ENCODE measurements around the gene OR51E2. TPM values are rescaled to one million over a fixed set of nuclear protein-coding genes. Genes with fewer than 3 reads are reported as not detected.

Gene OR51E2
- total RNA-seq, 1 experiment from 2014 or later = not detected

DNA sequence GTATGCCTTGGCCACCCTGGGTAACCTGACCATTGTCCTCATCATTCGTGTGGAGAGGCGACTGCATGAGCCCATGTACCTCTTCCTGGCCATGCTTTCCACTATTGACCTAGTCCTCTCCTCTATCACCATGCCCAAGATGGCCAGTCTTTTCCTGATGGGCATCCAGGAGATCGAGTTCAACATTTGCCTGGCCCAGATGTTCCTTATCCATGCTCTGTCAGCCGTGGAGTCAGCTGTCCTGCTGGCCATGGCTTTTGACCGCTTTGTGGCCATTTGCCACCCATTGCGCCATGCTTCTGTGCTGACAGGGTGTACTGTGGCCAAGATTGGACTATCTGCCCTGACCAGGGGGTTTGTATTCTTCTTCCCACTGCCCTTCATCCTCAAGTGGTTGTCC lies 57.7 kb downstream of the OR51E2 start:
- no peak overlapping the region for H3K27ac Mint-ChIP-seq
- ChIA-PET CTCF (no interaction called here), POLR2A (no interaction called here)
- DNase-seq (ENCODE audit: low spot score) = no peak
- peaks cover 8% of the 10 kb centered on the region; the same call in 1 of the 2 replicates for H3K9me3 Mint-ChIP-seq
- no peak overlapping the region for H3K4me3 Mint-ChIP-seq
- no peaks in the 10 kb centered on the region for H3K36me3 Mint-ChIP-seq
- TF ChIP-seq ZNF423 (CRISPR knock-in tag; IDR thresholded peaks at IDR 0.05) = no peak
- TF ChIP-seq, protein P1, sequence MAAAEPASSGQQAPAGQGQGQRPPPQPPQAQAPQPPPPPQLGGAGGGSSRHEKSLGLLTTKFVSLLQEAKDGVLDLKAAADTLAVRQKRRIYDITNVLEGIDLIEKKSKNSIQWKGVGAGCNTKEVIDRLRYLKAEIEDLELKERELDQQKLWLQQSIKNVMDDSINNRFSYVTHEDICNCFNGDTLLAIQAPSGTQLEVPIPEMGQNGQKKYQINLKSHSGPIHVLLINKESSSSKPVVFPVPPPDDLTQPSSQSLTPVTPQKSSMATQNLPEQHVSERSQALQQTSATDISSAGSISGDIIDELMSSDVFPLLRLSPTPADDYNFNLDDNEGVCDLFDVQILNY (CRISPR knock-in tag; IDR thresholded peaks at IDR 0.05) = no peak
- TF ChIP-seq, protein P2, sequence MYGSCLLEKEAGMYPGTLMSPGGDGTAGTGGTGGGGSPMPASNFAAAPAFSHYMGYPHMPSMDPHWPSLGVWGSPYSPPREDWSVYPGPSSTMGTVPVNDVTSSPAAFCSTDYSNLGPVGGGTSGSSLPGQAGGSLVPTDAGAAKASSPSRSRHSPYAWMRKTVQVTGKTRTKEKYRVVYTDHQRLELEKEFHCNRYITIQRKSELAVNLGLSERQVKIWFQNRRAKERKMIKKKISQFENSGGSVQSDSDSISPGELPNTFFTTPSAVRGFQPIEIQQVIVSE (CRISPR knock-in tag; IDR thresholded peaks at IDR 0.05; ENCODE audit: borderline replicate concordance) = no peak
- TF ChIP-seq, protein P3, sequence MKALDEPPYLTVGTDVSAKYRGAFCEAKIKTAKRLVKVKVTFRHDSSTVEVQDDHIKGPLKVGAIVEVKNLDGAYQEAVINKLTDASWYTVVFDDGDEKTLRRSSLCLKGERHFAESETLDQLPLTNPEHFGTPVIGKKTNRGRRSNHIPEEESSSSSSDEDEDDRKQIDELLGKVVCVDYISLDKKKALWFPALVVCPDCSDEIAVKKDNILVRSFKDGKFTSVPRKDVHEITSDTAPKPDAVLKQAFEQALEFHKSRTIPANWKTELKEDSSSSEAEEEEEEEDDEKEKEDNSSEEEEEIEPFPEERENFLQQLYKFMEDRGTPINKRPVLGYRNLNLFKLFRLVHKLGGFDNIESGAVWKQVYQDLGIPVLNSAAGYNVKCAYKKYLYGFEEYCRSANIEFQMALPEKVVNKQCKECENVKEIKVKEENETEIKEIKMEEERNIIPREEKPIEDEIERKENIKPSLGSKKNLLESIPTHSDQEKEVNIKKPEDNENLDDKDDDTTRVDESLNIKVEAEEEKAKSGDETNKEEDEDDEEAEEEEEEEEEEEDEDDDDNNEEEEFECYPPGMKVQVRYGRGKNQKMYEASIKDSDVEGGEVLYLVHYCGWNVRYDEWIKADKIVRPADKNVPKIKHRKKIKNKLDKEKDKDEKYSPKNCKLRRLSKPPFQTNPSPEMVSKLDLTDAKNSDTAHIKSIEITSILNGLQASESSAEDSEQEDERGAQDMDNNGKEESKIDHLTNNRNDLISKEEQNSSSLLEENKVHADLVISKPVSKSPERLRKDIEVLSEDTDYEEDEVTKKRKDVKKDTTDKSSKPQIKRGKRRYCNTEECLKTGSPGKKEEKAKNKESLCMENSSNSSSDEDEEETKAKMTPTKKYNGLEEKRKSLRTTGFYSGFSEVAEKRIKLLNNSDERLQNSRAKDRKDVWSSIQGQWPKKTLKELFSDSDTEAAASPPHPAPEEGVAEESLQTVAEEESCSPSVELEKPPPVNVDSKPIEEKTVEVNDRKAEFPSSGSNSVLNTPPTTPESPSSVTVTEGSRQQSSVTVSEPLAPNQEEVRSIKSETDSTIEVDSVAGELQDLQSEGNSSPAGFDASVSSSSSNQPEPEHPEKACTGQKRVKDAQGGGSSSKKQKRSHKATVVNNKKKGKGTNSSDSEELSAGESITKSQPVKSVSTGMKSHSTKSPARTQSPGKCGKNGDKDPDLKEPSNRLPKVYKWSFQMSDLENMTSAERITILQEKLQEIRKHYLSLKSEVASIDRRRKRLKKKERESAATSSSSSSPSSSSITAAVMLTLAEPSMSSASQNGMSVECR (CRISPR knock-in tag; IDR thresholded peaks at IDR 0.05; ENCODE audit: borderline replicate concordance) = no peak
- no peak for TF ChIP-seq FOXP1 (CRISPR knock-in tag; IDR thresholded peaks at IDR 0.05; ENCODE audit: borderline replicate concordance)
- H3K27me3 Mint-ChIP-seq (ENCODE audit: low read depth) = peaks cover 3% of the 10 kb centered on the region; the same call in 1 of the 2 replicates
- peaks cover 13% of the 10 kb centered on the region for H3K4me1 Mint-ChIP-seq
- no peak for ATAC-seq

DNA sequence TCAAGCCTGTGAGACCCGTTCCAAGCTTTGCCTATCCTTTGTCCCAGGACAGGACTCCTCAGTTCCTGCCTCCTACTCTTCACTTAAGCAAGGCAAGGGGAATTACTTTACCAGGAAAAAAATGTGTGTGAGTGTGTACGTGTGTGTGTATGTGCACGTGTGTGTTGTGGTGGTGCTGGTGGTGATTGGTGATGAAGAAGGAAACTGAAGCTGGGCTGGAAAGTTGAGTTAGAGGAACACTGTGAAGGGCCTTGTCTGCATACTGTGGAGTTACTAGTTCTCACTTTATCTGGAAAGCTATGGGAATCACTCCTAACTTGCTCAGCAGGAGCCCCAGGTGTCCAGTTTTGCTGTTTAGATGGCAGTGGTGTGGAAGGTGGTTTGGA lies 60.0 kb downstream of the OR51E2 start:
- Mint-ChIP-seq H3K27me3 (ENCODE audit: low read depth) (no peaks in the 10 kb centered on the region), H3K36me3 (no peaks in the 10 kb centered on the region), H3K27ac (no peak overlapping the region), H3K4me3 (no peak overlapping the region), H3K4me1 (peaks cover 11% of the 10 kb centered on the region), H3K9me3 (peaks cover 8% of the 10 kb centered on the region; the same call in 1 of the 2 replicates)
- no peak for DNase-seq (ENCODE audit: low spot score)
- CTCF ChIA-PET = interaction anchor here (0.6 to 2.5 kb wide), 19 partner anchors 10 to 479 kb away, joined by 3 to 59 read pairs (median 6); partner anchors contain the start of genes MMP26, OR51E2 and TRIM68
- POLR2A ChIA-PET = no interaction called here
- no peak for ATAC-seq
- TF ChIP-seq ZNF317 (CRISPR knock-in tag; IDR thresholded peaks at IDR 0.05; ENCODE audit: borderline replicate concordance, low read depth) = no peak
- no peak for TF ChIP-seq NFYB (CRISPR knock-in tag; conservative IDR thresholded peaks at IDR 0.05; ENCODE audit: low read depth)
- TF ChIP-seq, protein P4, sequence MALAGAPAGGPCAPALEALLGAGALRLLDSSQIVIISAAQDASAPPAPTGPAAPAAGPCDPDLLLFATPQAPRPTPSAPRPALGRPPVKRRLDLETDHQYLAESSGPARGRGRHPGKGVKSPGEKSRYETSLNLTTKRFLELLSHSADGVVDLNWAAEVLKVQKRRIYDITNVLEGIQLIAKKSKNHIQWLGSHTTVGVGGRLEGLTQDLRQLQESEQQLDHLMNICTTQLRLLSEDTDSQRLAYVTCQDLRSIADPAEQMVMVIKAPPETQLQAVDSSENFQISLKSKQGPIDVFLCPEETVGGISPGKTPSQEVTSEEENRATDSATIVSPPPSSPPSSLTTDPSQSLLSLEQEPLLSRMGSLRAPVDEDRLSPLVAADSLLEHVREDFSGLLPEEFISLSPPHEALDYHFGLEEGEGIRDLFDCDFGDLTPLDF (CRISPR knock-in tag; IDR thresholded peaks at IDR 0.05) = no peak
- TF ChIP-seq, protein P5, sequence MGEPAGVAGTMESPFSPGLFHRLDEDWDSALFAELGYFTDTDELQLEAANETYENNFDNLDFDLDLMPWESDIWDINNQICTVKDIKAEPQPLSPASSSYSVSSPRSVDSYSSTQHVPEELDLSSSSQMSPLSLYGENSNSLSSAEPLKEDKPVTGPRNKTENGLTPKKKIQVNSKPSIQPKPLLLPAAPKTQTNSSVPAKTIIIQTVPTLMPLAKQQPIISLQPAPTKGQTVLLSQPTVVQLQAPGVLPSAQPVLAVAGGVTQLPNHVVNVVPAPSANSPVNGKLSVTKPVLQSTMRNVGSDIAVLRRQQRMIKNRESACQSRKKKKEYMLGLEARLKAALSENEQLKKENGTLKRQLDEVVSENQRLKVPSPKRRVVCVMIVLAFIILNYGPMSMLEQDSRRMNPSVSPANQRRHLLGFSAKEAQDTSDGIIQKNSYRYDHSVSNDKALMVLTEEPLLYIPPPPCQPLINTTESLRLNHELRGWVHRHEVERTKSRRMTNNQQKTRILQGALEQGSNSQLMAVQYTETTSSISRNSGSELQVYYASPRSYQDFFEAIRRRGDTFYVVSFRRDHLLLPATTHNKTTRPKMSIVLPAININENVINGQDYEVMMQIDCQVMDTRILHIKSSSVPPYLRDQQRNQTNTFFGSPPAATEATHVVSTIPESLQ (CRISPR knock-in tag; IDR thresholded peaks at IDR 0.05) = no peak
- no peak for TF ChIP-seq FOXP1 (CRISPR knock-in tag; IDR thresholded peaks at IDR 0.05; ENCODE audit: borderline replicate concordance)
- TF ChIP-seq, protein P6, sequence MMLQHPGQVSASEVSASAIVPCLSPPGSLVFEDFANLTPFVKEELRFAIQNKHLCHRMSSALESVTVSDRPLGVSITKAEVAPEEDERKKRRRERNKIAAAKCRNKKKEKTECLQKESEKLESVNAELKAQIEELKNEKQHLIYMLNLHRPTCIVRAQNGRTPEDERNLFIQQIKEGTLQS (CRISPR knock-in tag; conservative IDR thresholded peaks at IDR 0.05) = no peak
- TF ChIP-seq, protein P7, sequence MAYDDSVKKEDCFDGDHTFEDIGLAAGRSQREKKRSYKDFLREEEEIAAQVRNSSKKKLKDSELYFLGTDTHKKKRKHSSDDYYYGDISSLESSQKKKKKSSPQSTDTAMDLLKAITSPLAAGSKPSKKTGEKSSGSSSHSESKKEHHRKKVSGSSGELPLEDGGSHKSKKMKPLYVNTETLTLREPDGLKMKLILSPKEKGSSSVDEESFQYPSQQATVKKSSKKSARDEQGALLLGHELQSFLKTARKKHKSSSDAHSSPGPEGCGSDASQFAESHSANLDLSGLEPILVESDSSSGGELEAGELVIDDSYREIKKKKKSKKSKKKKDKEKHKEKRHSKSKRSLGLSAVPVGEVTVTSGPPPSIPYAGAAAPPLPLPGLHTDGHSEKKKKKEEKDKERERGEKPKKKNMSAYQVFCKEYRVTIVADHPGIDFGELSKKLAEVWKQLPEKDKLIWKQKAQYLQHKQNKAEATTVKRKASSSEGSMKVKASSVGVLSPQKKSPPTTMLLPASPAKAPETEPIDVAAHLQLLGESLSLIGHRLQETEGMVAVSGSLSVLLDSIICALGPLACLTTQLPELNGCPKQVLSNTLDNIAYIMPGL (CRISPR knock-in tag; IDR thresholded peaks at IDR 0.05) = no peak
- no peak for TF ChIP-seq CREM (CRISPR knock-in tag; IDR thresholded peaks at IDR 0.05)
- TF ChIP-seq NR2C2 (CRISPR knock-in tag; IDR thresholded peaks at IDR 0.05) = no peak
- TF ChIP-seq SMAD3 (CRISPR knock-in tag; IDR thresholded peaks at IDR 0.05; ENCODE audit: borderline replicate concordance) = no peak
- no peak for TF ChIP-seq SMAD4 (CRISPR knock-in tag; IDR thresholded peaks at IDR 0.05)
- TF ChIP-seq MXD4 (CRISPR knock-in tag; IDR thresholded peaks at IDR 0.05; ENCODE audit: borderline replicate concordance) = no peak
- TF ChIP-seq, protein P1 (CRISPR knock-in tag; IDR thresholded peaks at IDR 0.05) = no peak
- TF ChIP-seq, protein P8, sequence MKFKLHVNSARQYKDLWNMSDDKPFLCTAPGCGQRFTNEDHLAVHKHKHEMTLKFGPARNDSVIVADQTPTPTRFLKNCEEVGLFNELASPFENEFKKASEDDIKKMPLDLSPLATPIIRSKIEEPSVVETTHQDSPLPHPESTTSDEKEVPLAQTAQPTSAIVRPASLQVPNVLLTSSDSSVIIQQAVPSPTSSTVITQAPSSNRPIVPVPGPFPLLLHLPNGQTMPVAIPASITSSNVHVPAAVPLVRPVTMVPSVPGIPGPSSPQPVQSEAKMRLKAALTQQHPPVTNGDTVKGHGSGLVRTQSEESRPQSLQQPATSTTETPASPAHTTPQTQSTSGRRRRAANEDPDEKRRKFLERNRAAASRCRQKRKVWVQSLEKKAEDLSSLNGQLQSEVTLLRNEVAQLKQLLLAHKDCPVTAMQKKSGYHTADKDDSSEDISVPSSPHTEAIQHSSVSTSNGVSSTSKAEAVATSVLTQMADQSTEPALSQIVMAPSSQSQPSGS (CRISPR knock-in tag; IDR thresholded peaks at IDR 0.05; ENCODE audit: borderline replicate concordance, low read depth) = no peak
- TF ChIP-seq NFATC4 (CRISPR knock-in tag; IDR thresholded peaks at IDR 0.05) = no peak

Data from WTC11 (cell line).